ENCODE results near the gene COLQ.
"Not testable (repeated sequence)": the region's sequence is repeated elsewhere in the genome, so short reads cannot be mapped to it uniquely, and the experiment has no call there.

GRCh38 chr3:15410966-15411365, 110.5 kb downstream of the COLQ start:
- not testable (repeated sequence) for TF ChIP-seq CTCF (IDR thresholded peaks at IDR 0.05; ENCODE audit: low read depth, low read length, missing input control); ZBTB33 (IDR thresholded peaks at IDR 0.05); EGR1 (IDR thresholded peaks at IDR 0.05; ENCODE audit: low read depth in 2 of 2); SP1 (IDR thresholded peaks at IDR 0.05); ATF3 (IDR thresholded peaks at IDR 0.05)
